Measurements from ENCODE around the gene MYMX.

MYMX gene

GRCh38 chr6:44256775-44257024, 40.0 kb downstream of the MYMX start:
- H3K9me3 ChIP-seq (ENCODE audit: severe bottlenecking) = no peaks in the 10 kb centered on the region
- H3K4me1 ChIP-seq (ENCODE audit: insufficient read depth, poor library complexity, severe bottlenecking) = peaks cover 7% of the 10 kb centered on the region
- no peak for ATAC-seq (ENCODE audit: low read depth)
- H3K4me3 ChIP-seq (ENCODE audit: severe bottlenecking) = peak overlapping the region; percentile 80
- H3K27me3 ChIP-seq (ENCODE audit: insufficient read depth, poor library complexity, severe bottlenecking) = no peaks in the 10 kb centered on the region
- no peak for DNase-seq (ENCODE audit: low spot score)
- H3K36me3 ChIP-seq (ENCODE audit: low read depth) = peaks cover 44% of the 10 kb centered on the region
- H3K27ac ChIP-seq (ENCODE audit: poor library complexity, severe bottlenecking) = peak overlapping the region; percentile 81
- no peak for TF ChIP-seq CTCF (IDR thresholded peaks at IDR 0.05; ENCODE audit: poor library complexity, severe bottlenecking)

- peak within 1 kb of the TSS; percentile 80 for H3K4me3 ChIP-seq (ENCODE audit: severe bottlenecking)
- TF ChIP-seq CTCF (IDR thresholded peaks at IDR 0.05; ENCODE audit: poor library complexity, severe bottlenecking) = peak; percentile 98
- H3K4me1 ChIP-seq (ENCODE audit: insufficient read depth, poor library complexity, severe bottlenecking) = peaks cover 7% of the 10 kb centered on the region
- ATAC-seq (ENCODE audit: low read depth) (peak; percentile 35), DNase-seq (ENCODE audit: low spot score) (no peak)
- H3K36me3 ChIP-seq (ENCODE audit: low read depth) = peaks cover 39% of the 10 kb centered on the region
- no peaks in the 10 kb centered on the region for H3K9me3 ChIP-seq (ENCODE audit: severe bottlenecking)
- peak within 1 kb of the TSS; percentile 81 for H3K27ac ChIP-seq (ENCODE audit: poor library complexity, severe bottlenecking)
- H3K27me3 ChIP-seq (ENCODE audit: insufficient read depth, poor library complexity, severe bottlenecking) = no peaks in the 10 kb centered on the region
Measured at GRCh38 chr6:44257025-44257752, 40.5 kb downstream of the MYMX start, which contains the start of gene SLC35B2. TSS of gene SLC35B2 (minus strand) at chr6:44257528. CDS start at chr6:44257410, 118 bp downstream.

GRCh38 chr6:44257753-44258324, 41.1 kb downstream of the MYMX start:
- Histone ChIP-seq H3K9me3 (ENCODE audit: severe bottlenecking) (no peaks in the 10 kb centered on the region), H3K27ac (ENCODE audit: poor library complexity, severe bottlenecking) (peak overlapping the region; percentile 81), H3K36me3 (ENCODE audit: low read depth) (peaks cover 33% of the 10 kb centered on the region), H3K4me1 (ENCODE audit: insufficient read depth, poor library complexity, severe bottlenecking) (peaks cover 8% of the 10 kb centered on the region), H3K4me3 (ENCODE audit: severe bottlenecking) (peak overlapping the region; percentile 80), H3K27me3 (ENCODE audit: insufficient read depth, poor library complexity, severe bottlenecking) (no peaks in the 10 kb centered on the region)
- ATAC-seq (ENCODE audit: low read depth) (no peak), DNase-seq (ENCODE audit: low spot score) (no peak)
- TF ChIP-seq CTCF (IDR thresholded peaks at IDR 0.05; ENCODE audit: poor library complexity, severe bottlenecking) = peak; percentile 78

GRCh38 chr6:44258325-44258863, 41.7 kb downstream of the MYMX start:
- Histone ChIP-seq H3K4me1 (ENCODE audit: insufficient read depth, poor library complexity, severe bottlenecking) (peaks cover 13% of the 10 kb centered on the region), H3K27ac (ENCODE audit: poor library complexity, severe bottlenecking) (peak overlapping the region; percentile 81), H3K9me3 (ENCODE audit: severe bottlenecking) (no peaks in the 10 kb centered on the region), H3K4me3 (ENCODE audit: severe bottlenecking) (no peak overlapping the region), H3K36me3 (ENCODE audit: low read depth) (peaks cover 27% of the 10 kb centered on the region), H3K27me3 (ENCODE audit: insufficient read depth, poor library complexity, severe bottlenecking) (no peaks in the 10 kb centered on the region)
- TF ChIP-seq CTCF (IDR thresholded peaks at IDR 0.05; ENCODE audit: poor library complexity, severe bottlenecking) = no peak
- ATAC-seq (ENCODE audit: low read depth) (no peak), DNase-seq (ENCODE audit: low spot score) (no peak)

GRCh38 chr6:44258921-44259320, 42.2 kb downstream of the MYMX start:
- H3K27ac ChIP-seq (ENCODE audit: poor library complexity, severe bottlenecking) = no peak overlapping the region
- TF ChIP-seq CTCF (IDR thresholded peaks at IDR 0.05; ENCODE audit: poor library complexity, severe bottlenecking) = no peak
- peaks cover 19% of the 10 kb centered on the region for H3K4me1 ChIP-seq (ENCODE audit: insufficient read depth, poor library complexity, severe bottlenecking)
- DNase-seq (ENCODE audit: low spot score) = no peak
- peaks cover 22% of the 10 kb centered on the region for H3K36me3 ChIP-seq (ENCODE audit: low read depth)
- ATAC-seq (ENCODE audit: low read depth) = no peak
- H3K4me3 ChIP-seq (ENCODE audit: severe bottlenecking) = no peak overlapping the region
- H3K27me3 ChIP-seq (ENCODE audit: insufficient read depth, poor library complexity, severe bottlenecking) = no peaks in the 10 kb centered on the region
- H3K9me3 ChIP-seq (ENCODE audit: severe bottlenecking) = no peaks in the 10 kb centered on the region
